PC-3 (cell line): ENCODE measurements around the gene COQ10A.

Experiments
- CTCF ChIP-seq: fragments of 300-600 bp; sonication (generic); conservative IDR thresholded peaks from 2 replicates; pipeline ENCODE4 v1.5.1; 2017; ENCODE audit warnings: antibody characterized with exemption, low read depth, mild to moderate bottlenecking, low read length
- EZH2 ChIP-seq: fragments of 300-600 bp; sonication (generic); IDR thresholded peaks from one replicate; pipeline ENCODE4 v1.6.1; 2017; ENCODE audit warnings: antibody characterized with exemption, mild to moderate bottlenecking, low read length; ENCODE audit not compliant: unreplicated experiment

- TF ChIP-seq EZH2: no peak
- TF ChIP-seq CTCF: peak; percentile 63
These were observed 8.5 kb upstream of the COQ10A start, which contains the start of gene ANKRD52 for GRCh38 chr12:56258068-56258819.
